Adrenal gland (tissue), 5 donors: Measurements from ENCODE around the gene PRDM12.

Source experiments
- CTCF ChIP-seq, 6 experiments: fragments of 450-650 bp in 4 of 6; fragments of 200-600 bp in 2 of 6; sonication (generic) in 1 of 6; IDR thresholded peaks; 1 replicate in 5 of 6; 2 replicates in 1 of 6; pipeline versions ENCODE4 v1.5.1 to v1.8.0; 2016 to 2021; ENCODE audit warnings: antibody characterized with exemption in 6 of 6, mild to moderate bottlenecking in 2 of 6, moderate library complexity in 1 of 6
- POLR2A ChIP-seq, 2 donors: fragments of 450-650 bp; IDR thresholded peaks; one replicate each; pipeline ENCODE4 v1.6.1; 2017; ENCODE audit warnings: antibody characterized with exemption in 2 of 2, mild to moderate bottlenecking in 2 of 2, moderate library complexity in 1 of 2
- donor health status: DM: no; HTN: no; CAD: no.

- TF ChIP-seq CTCF (IDR thresholded peaks at IDR 0.05) (no peak), POLR2A (IDR thresholded peaks at IDR 0.05) (no peak)
These were observed 480 bp upstream of the PRDM12 start for GRCh38 chr9:130663977-130664250.
